Parathyroid adenoma (tissue), 2 donors: ENCODE data around the gene NPBWR2.

Experiments used
- H2AFZ ChIP-seq: fragments of 300-600 bp; sonication (generic); one replicate; pipeline ENCODE4 v1.7.0; 2017; ENCODE audit warnings: antibody characterized with exemption, mild to moderate bottlenecking
- H3K27ac ChIP-seq: fragments of 300-600 bp; sonication (generic); one replicate; pipeline ENCODE4 v1.7.0; 2017
- H3K27me3 ChIP-seq: fragments of 300-600 bp; sonication (generic); one replicate; pipeline ENCODE4 v1.7.0; 2017; ENCODE audit warnings: low read length; ENCODE audit not compliant: control insufficient read depth, insufficient read depth
- H3K36me3 ChIP-seq: fragments of 300-600 bp; sonication (generic); one replicate; pipeline ENCODE4 v1.7.0; 2017; ENCODE audit warnings: low read length; ENCODE audit not compliant: control insufficient read depth, insufficient read depth
- H3K4me1 ChIP-seq: fragments of 300-600 bp; sonication (generic); one replicate; pipeline ENCODE4 v1.7.0; 2017; ENCODE audit warnings: control low read depth
- H3K4me2 ChIP-seq: fragments of 300-600 bp; sonication (generic); one replicate; pipeline ENCODE4 v1.7.0; 2017; ENCODE audit warnings: low read length
- H3K4me3 ChIP-seq: fragments of 300-600 bp; sonication (generic); one replicate; pipeline ENCODE4 v1.7.0; 2017; ENCODE audit warnings: low read depth, low read length
- H3K79me2 ChIP-seq: fragments of 300-600 bp; sonication (generic); one replicate; pipeline ENCODE4 v1.7.0; 2017; ENCODE audit warnings: control low read depth
- H3K9ac ChIP-seq: fragments of 300-600 bp; sonication (generic); one replicate; pipeline ENCODE4 v1.7.0; 2017; ENCODE audit warnings: mild to moderate bottlenecking
- H3K9me3 ChIP-seq: fragments of 300-600 bp; sonication (generic); one replicate; pipeline ENCODE4 v1.7.0; 2017; ENCODE audit warnings: low read length; ENCODE audit not compliant: control insufficient read depth
- TF ChIP-seq, protein P1 (sequence below): fragments of 300-600 bp; sonication (generic); IDR thresholded peaks from one replicate; pipeline ENCODE4 v1.7.0; 2017; ENCODE audit warnings: antibody characterized with exemption, mild to moderate bottlenecking
- donor health status: primary hyperparathyroidism.

The NPBWR2 gene

GRCh38 chr20:64143018-64143801, 35.8 kb upstream of the NPBWR2 start:
- Histone ChIP-seq H3K27ac (no peak overlapping the region), H3K4me2 (no peak overlapping the region), H3K36me3 (no peaks in the 10 kb centered on the region), H3K4me3 (no peak overlapping the region), H2AFZ (no peak overlapping the region), H3K9me3 (no peaks in the 10 kb centered on the region), H3K4me1 (no peaks in the 10 kb centered on the region), H3K27me3 (no peaks in the 10 kb centered on the region), H3K9ac (no peak overlapping the region), H3K79me2 (peaks cover 33% of the 10 kb centered on the region)
- TF ChIP-seq, protein P1, sequence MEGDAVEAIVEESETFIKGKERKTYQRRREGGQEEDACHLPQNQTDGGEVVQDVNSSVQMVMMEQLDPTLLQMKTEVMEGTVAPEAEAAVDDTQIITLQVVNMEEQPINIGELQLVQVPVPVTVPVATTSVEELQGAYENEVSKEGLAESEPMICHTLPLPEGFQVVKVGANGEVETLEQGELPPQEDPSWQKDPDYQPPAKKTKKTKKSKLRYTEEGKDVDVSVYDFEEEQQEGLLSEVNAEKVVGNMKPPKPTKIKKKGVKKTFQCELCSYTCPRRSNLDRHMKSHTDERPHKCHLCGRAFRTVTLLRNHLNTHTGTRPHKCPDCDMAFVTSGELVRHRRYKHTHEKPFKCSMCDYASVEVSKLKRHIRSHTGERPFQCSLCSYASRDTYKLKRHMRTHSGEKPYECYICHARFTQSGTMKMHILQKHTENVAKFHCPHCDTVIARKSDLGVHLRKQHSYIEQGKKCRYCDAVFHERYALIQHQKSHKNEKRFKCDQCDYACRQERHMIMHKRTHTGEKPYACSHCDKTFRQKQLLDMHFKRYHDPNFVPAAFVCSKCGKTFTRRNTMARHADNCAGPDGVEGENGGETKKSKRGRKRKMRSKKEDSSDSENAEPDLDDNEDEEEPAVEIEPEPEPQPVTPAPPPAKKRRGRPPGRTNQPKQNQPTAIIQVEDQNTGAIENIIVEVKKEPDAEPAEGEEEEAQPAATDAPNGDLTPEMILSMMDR = no peak

GRCh38 chr20:64142590-64142989, 35.2 kb upstream of the NPBWR2 start:
- Histone ChIP-seq H3K4me1 (no peaks in the 10 kb centered on the region), H2AFZ (no peak overlapping the region), H3K4me2 (no peak overlapping the region), H3K9me3 (no peaks in the 10 kb centered on the region), H3K79me2 (peaks cover 37% of the 10 kb centered on the region), H3K9ac (no peak overlapping the region), H3K36me3 (no peaks in the 10 kb centered on the region), H3K27ac (no peak overlapping the region), H3K27me3 (no peaks in the 10 kb centered on the region), H3K4me3 (no peak overlapping the region)
- TF ChIP-seq, protein P1 = no peak

DNA sequence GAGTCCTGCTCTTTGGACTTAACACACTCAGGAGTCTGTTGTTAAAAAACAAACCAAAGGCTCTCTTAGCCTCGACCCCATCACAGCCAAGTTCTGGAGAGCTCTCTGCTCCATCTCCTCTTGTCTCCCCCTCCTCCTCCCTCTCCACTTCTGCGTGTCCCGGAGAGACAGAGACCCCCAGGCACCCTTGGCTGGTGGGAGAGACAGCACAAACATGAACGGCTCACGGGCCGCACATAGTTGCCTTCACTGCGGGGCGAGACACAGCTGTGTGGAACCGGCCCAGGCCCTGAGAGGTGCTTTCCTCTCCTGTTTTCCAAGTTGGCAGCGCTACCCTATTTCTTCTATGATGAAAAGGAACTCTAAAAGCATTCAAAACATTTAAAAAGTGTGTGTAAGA, 33.6 kb upstream of the NPBWR2 start:
- Histone ChIP-seq H3K36me3 (no peaks in the 10 kb centered on the region), H3K4me3 (no peak overlapping the region), H3K27me3 (no peaks in the 10 kb centered on the region), H3K79me2 (peaks cover 36% of the 10 kb centered on the region), H3K9ac (no peak overlapping the region), H3K4me2 (no peak overlapping the region), H3K9me3 (no peaks in the 10 kb centered on the region), H2AFZ (no peak overlapping the region), H3K27ac (no peak overlapping the region), H3K4me1 (no peaks in the 10 kb centered on the region)
- TF ChIP-seq, protein P1 = no peak

DNA sequence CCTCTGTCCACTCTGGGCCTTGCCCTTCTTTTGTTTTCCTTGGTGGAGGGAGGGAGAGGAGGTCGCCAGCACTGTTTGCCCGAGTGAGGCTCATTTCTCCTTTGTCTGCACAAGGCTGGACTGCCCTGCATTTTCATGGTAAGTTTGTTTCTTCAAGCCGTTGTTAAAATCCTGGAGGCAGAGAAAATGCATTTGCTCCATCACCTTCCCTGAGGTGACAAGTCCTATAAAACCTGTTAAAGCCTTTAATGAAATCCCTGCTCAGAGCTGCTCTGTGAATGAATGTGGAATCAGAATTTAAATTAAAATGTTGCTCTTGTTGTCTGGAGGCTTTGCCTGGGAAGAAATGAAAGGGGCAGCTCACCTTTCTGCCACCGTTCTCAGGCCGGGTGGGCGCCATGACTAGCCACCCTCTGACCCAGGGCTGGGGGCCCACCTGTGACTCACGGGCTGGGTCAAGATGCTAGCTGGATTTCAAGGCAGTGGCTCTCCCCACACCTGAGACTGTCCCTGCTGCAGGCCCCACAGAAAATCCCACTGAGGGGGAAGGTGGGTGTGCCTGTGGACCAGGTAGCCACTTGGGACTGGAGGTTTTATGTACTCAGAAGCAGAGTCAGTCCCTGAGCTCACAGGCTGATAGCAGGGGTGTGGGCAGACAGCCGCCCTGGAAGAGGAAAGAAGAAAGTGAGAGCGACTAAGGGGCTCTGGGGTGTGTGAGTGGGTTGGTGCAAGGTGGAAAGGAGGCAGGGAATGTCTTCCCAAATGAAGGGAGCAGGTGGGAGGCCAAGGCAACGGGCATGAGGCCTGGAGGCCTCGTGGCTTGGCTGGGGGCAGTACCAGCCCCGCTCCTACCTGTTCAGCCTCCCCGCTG, 32.9 kb upstream of the NPBWR2 start:
- H3K36me3 ChIP-seq = no peaks in the 10 kb centered on the region
- TF ChIP-seq, protein P1 = no peak
- H3K4me1 ChIP-seq = no peaks in the 10 kb centered on the region
- no peak overlapping the region for H3K4me2 ChIP-seq
- H3K9me3 ChIP-seq = no peaks in the 10 kb centered on the region
- peaks cover 33% of the 10 kb centered on the region for H3K79me2 ChIP-seq
- H3K27ac ChIP-seq = no peak overlapping the region
- no peak overlapping the region for H3K4me3 ChIP-seq
- H2AFZ ChIP-seq = no peak overlapping the region
- no peak overlapping the region for H3K9ac ChIP-seq
- no peaks in the 10 kb centered on the region for H3K27me3 ChIP-seq
